Fibroblast of skin of left quadriceps (primary cell): ENCODE results near the gene ELMO1.

Source experiments
- DNase-seq, 2 experiments: peaks; one replicate each; pipeline ENCODE4 v3.0.0-alpha.2; 2013; ENCODE audit warnings: low read depth in 2 of 2

ELMO1 gene

GRCh38 chr7:37448636-37449361 is at the start of gene ELMO1:
TSS of gene ELMO1 (minus strand) at chr7:37448864. CDS start at chr7:37342690, 106,174 bp downstream.
- peak; percentile 10 to 12 for DNase-seq

- DNase-seq, result no peak
These were observed 48.9 kb upstream of the ELMO1 start for GRCh38 chr7:37497576-37497975.

- DNase-seq, result peak; percentile 4 to 12
These were observed 47.0 kb upstream of the ELMO1 start for GRCh38 chr7:37495574-37496184.

GRCh38 chr7:37494926-37495325 is 46.3 kb upstream of the ELMO1 start:
- DNase-seq, result no peak

GRCh38 chr7:37493810-37494209 is 45.1 kb upstream of the ELMO1 start:
- no peak for DNase-seq

- DNase-seq, result no peak
These were observed 44.5 kb upstream of the ELMO1 start for GRCh38 chr7:37493123-37493522.

- no peak for DNase-seq
These were observed 43.4 kb upstream of the ELMO1 start for GRCh38 chr7:37491919-37492694.

- no peak for DNase-seq
These were observed 41.0 kb upstream of the ELMO1 start for GRCh38 chr7:37489703-37490102.

- DNase-seq, result no peak
These were observed 39.6 kb upstream of the ELMO1 start for GRCh38 chr7:37488163-37488764.

GRCh38 chr7:37484426-37485073 is 35.9 kb upstream of the ELMO1 start:
- DNase-seq, result no peak

- no peak for DNase-seq
These were observed 35.0 kb upstream of the ELMO1 start for GRCh38 chr7:37483627-37484026.

GRCh38 chr7:37482953-37483352 is 34.3 kb upstream of the ELMO1 start:
- no peak for DNase-seq

GRCh38 chr7:37482505-37482904 is 33.8 kb upstream of the ELMO1 start:
- no peak for DNase-seq

GRCh38 chr7:37481722-37482288 is 33.1 kb upstream of the ELMO1 start:
- DNase-seq, result no peak

GRCh38 chr7:37481154-37481553 is 32.5 kb upstream of the ELMO1 start:
- DNase-seq, result no peak

GRCh38 chr7:37480041-37481031 is 31.7 kb upstream of the ELMO1 start:
- no peak for DNase-seq

- no peak for DNase-seq
These were observed 28.3 kb upstream of the ELMO1 start for GRCh38 chr7:37476881-37477450.

- no peak for DNase-seq
These were observed 27.8 kb upstream of the ELMO1 start for GRCh38 chr7:37476428-37476827.

GRCh38 chr7:37475646-37476045 is 27.0 kb upstream of the ELMO1 start:
- DNase-seq, result no peak

- no peak for DNase-seq
These were observed 23.0 kb upstream of the ELMO1 start for GRCh38 chr7:37471619-37472018.
